Activated naive CD8-positive, alpha-beta T cell treated with anti-CD3 and anti-CD28 coated beads, Interleukin-2, amount 50 U/mL, for 16 hours (primary cell): ENCODE data around the gene CS.
"Not testable (repeated sequence)": the region's sequence is repeated elsewhere in the genome, so short reads cannot be mapped to it uniquely, and the experiment has no call there.

ENCODE experiments used
- DNase-seq: peaks from one replicate; pipeline ENCODE4 v3.0.0-alpha.2; 2020; ENCODE audit warnings: low read depth, low spot score

Gene CS

DNA sequence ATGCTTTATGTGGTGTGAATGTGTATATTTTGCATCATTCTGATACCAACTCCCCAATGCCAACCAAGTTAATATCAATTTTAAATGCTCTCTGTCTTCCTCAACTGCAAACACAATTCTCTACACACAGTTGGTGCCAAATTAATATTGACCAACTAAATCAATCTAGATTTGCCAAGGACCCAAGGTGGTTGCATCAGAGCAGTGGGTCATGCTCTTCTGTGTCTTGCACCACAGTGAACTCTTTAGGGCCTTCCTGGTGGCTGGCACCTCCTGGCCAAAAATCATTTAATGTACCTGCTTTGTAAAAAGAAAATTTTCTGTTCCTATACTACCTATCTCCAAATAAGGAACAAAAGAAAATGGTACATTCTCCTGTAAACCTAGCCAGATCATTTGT, 19.3 kb downstream of the CS start:
- DNase-seq: no peak

DNA sequence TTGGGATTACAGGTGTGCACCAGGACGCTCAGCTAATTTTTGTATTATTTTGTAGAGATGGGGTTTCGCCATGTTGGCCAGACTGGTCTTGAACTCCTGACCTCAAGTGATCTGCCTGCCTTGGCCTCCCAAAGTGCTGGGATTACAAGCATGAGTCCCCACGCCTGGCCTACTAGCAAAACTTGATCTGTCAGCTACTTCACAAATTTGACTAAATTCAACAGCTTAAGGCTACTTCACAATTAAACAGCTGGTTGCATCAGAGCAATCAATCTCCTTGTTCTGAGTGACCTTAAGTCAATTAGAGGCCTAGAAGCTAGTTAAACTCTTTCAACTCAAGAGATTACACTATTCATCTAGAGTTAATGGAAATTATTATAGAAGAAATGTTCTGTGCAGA, 21.2 kb downstream of the CS start:
- DNase-seq: no peak

DNA sequence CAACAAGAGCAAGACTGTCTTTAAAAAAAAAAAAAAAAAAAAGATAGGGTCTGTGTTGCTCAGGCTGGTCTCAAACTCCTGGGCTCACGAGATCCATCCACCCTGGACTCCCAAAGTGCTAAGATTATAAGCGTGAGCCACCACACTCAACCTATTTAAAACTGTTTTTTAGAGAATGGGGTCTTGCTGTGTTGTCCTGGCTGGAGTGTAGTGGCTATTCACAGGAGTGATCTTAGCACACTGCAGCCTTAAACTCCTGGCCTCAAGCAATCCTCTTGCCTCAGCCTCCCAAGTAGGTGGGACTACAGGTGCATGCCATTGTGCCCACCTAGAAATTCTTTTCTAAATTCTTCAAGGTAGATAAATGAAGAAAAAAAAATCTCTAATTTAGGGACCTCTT, 25.8 kb downstream of the CS start:
- no peak for DNase-seq

DNA sequence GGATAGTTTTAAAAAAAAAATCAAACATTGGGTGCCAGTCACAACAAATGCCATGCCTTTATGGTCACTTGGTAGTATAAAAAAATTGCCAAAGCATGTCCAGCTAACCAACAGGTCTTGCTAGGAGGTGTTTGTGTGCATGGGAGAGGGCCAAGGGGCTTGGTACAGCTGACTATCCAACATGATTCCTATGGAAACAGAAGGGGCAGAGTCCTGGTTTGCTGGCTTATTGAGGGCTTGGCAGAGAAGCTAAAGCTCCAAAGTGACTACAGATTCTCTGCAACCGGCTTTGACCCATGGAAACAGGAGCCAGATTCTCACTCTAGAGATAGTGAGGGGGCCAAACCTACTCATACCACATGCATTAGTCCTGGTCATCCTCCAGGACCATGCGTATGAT, 27.7 kb downstream of the CS start:
- DNase-seq: not testable (repeated sequence)

DNA sequence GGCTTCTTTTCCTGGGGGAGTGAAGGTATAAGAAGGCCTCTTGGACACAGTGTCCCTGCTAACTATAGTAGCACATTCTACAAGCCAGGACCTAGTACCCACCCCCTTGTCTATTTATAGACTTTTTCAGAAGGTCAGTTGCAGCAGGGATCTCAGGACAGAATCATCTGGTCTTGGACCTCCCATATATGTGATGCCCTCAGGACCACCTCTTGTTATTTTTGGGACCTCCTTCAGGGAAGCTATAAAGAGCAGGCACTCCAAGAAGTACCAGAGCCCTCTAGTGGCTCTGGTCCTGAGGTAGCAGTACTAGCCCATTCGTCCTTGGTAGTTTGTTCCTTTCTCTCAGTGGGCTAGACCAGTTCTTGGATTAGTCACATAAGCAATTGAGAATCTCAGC, 29.1 kb downstream of the CS start:
- no peak for DNase-seq

DNA sequence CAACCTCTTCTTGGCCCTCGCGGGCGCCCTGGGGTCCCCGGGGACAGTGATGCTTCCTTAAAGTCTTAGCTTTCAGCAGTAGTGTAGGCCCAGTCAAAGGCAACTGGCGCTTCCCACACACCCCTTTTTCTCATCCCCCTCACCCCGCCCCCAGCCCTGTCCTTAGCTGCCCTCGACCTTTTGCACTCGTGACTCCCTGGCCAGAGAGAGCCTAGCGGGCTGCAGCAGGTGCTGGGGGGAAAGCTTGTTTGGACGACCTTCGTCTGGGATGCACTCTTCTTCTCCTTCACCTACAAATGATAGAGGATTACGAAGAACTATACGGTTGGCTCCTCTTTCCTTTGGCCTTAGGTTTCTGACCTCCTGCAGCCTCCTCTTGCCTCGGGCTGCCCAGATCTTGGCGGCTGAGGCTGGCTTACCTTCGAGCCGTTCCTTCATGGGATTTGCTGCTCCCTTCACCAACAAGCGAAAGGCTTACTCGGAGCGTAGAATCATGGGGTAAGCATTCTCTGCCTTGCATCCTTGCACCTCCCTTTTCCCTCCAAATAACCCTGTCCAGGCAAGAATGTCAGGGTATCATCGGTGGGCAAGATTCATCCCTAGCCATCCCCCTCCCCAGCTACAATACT, 32.6 kb downstream of the CS start:
- DNase-seq: no peak

- DNase-seq: peak; percentile 71
Observed at GRCh38 chr12:56266693-56267442, 33.3 kb downstream of the CS start, which contains the start of gene COQ10A. COQ10A (plus strand) TSS chr12:56266942; CDS start chr12:56267119, 177 bp downstream.

DNA sequence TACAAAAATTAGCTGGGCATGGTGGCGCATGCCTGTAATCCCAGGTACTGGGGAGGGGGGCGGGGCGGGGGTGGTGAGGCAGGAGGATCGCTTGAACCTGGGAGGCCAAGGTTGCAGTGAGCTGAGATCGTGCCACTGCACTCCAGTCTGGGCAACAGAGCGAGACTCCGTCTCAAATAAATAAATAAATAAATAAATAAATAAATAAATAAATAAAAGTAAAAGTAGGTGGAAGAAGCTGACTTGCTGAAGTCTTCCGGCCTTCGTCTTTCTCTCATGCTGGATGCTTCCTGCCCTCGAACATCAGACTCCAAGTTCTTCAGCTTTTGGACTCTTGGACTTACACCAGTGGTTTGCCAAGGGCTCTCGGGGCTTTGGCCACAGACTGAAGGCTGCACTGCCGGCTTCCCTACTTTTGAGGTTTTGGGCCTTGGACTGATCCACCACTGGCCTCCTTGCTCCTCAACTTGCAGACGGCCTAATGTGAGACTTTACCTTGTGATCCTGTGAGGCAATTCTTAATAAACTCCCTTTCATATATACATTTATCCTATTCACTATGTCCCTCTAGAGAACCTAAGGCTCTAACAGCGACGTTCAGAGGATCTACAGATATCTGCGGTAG, 34.0 kb downstream of the CS start:
- DNase-seq: not testable (repeated sequence)

GRCh38 chr12:56262955-56263354, 37.2 kb downstream of the CS start:
- not testable (repeated sequence) for DNase-seq

GRCh38 chr12:56261503-56262232, 38.5 kb downstream of the CS start:
- no peak for DNase-seq

GRCh38 chr12:56260921-56261320, 39.2 kb downstream of the CS start:
- no peak for DNase-seq

DNA sequence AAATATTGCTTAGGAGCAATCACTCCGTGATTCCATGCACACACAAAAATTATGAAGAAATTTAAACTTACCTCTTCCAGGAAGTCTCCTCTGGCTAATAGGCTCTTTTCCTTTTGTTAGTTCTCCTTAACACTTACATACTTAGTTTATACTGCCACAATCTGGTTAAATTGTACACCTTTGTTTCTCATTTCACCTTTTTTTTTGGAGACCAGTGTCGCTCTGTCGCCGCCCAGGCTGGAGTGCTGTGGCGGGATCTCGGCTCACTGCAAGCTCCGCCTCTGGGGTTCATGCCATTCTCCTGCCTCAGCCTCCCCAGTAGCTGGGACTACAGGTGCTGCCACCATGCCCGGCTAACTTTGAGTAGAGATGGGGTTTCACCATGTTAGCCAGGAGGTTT, 39.8 kb downstream of the CS start:
- no peak for DNase-seq

GRCh38 chr12:56258820-56259183, 41.3 kb downstream of the CS start:
- DNase-seq: no peak

- DNase-seq: peak; percentile 59
Observed at GRCh38 chr12:56258068-56258819, 41.9 kb downstream of the CS start, which contains the start of gene ANKRD52. ANKRD52 (minus strand) TSS chr12:56258384; CDS start chr12:56258269, 115 bp downstream.

- no peak for DNase-seq
Observed at GRCh38 chr12:56257491-56258067, 42.6 kb downstream of the CS start.

DNA sequence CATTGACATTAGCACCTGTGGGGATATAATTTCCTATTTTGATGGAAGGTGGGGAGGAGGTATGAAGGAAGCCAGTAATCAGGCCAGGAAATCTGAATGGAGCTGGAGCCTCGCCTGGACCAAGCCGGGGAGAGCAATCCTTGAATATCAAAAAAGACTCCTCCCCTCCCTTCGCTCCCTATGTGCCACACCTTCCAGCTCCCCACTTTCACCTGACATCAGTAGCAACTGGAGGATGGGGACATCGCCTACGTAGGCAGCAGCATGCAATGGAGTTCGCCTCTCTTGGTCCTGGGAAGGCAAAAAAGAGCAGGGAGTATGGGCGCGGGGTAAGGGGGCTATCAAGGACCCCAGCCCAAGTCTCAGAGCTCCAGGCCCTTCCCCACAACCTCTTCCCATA, 43.1 kb downstream of the CS start:
- no peak for DNase-seq

DNA sequence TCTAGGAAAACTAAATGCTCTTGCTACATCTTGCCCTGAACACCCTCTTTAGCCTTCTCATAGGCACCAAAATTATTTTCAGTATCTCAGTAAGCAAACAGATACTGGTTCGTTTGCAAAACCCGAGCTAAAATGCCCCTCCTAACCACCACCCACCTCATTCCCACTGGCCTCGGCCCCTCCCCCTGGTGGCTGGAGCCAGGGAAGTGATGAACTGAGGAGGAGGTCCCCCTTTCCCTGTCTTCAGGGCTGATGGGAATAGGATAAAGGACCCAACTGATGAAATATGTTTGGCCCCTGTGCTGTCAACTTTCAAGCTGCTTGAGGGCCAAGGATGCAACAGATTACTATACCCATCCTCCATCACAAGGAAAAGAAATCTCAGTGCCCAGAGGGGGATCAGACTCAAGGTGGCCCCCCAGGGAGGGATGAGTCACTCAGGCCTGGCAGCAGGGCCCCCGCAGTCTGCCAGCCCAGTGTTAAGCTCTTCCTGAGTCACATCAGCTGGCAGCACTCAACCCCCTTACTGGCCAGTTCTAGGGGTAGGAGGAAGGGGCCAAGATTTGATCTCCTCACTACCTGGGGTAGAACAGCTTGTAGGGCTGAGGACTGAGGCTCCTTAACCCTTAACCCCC, 43.7 kb downstream of the CS start:
- no peak for DNase-seq

DNA sequence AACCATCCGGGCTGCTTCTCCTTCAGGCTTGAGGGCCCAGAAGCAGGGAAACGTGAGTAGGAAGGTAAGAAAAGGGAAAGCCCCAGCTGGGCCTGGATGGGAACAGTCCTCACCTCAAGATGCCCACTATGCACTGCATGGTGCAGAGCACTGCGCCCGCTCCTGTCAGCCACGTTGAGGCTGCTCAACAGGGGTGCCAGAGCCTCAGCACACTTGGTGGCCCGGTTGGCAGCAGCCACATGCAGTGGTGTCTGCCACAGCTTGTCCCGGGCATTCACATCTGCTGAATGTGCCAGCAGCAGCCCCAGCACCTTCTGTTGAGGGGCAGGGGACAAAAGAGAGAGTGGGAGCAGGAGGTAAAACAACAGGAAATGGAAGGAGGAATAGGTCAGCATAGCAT, 44.5 kb downstream of the CS start:
- no peak for DNase-seq

GRCh38 chr12:56253091-56253490, 47.0 kb downstream of the CS start:
- no peak for DNase-seq

GRCh38 chr12:56252649-56253048, 47.5 kb downstream of the CS start:
- DNase-seq: no peak

- DNase-seq: no peak
Observed at GRCh38 chr12:56248711-56249110, 51.4 kb downstream of the CS start.
